ENCODE measurements around the gene EPG5.

GRCh38 chr18:45962461-45962860 is 4.7 kb downstream of the EPG5 start:
- TF ChIP-seq EP300 (IDR thresholded peaks at IDR 0.05) (no peak), POLR2AphosphoS5 (IDR thresholded peaks at IDR 0.05) (no peak)

Measured in esophagus muscularis mucosa (tissue), 3 donors.